ENCODE results near the gene SLC22A31.

The SLC22A31 gene

GRCh38 chr16:89216315-89217137 is 16.2 kb upstream of the SLC22A31 start:
- DNase-seq: peak; percentile 29

GRCh38 chr16:89210904-89211515 is 10.7 kb upstream of the SLC22A31 start:
- DNase-seq: peak; percentile 47

- DNase-seq: peak; percentile 47
Measured at GRCh38 chr16:89210165-89210903, 10.0 kb upstream of the SLC22A31 start.

- no peak for DNase-seq
Measured at GRCh38 chr16:89209522-89210044, 9.2 kb upstream of the SLC22A31 start.

GRCh38 chr16:89207993-89208392 is 7.7 kb upstream of the SLC22A31 start:
- DNase-seq: no peak

- no peak for DNase-seq
Measured at GRCh38 chr16:89202422-89203215, 2.3 kb upstream of the SLC22A31 start.

GRCh38 chr16:89201439-89202377 is 1.4 kb upstream of the SLC22A31 start:
- DNase-seq: peak; percentile 70

GRCh38 chr16:89200850-89201411 is 594 bp upstream of the SLC22A31 start:
- DNase-seq: no peak

- no peak for DNase-seq
Measured at GRCh38 chr16:89199241-89200123, 855 bp downstream of the SLC22A31 start.

- DNase-seq: no peak
Measured at GRCh38 chr16:89198417-89199240, 1.7 kb downstream of the SLC22A31 start.

GRCh38 chr16:89197633-89198416 is 2.5 kb downstream of the SLC22A31 start:
- no peak for DNase-seq

- DNase-seq: no peak
Measured at GRCh38 chr16:89197033-89197632, 3.2 kb downstream of the SLC22A31 start.

- no peak for DNase-seq
Measured at GRCh38 chr16:89195521-89196171, 4.7 kb downstream of the SLC22A31 start.

- DNase-seq: no peak
Measured at GRCh38 chr16:89194340-89195311, 5.7 kb downstream of the SLC22A31 start.

GRCh38 chr16:89193576-89194293 is 6.6 kb downstream of the SLC22A31 start:
- DNase-seq: no peak
